HG02973 (cell line): ENCODE data around the gene PTPN18.

Experiments used
- ATAC-seq: cut with Tn5 transposase; IDR thresholded peaks from one replicate; pipeline ENCODE4 v1.9.1; 2021; ENCODE audit warnings: moderate library complexity; ENCODE audit not compliant: unreplicated experiment

The PTPN18 gene

DNA sequence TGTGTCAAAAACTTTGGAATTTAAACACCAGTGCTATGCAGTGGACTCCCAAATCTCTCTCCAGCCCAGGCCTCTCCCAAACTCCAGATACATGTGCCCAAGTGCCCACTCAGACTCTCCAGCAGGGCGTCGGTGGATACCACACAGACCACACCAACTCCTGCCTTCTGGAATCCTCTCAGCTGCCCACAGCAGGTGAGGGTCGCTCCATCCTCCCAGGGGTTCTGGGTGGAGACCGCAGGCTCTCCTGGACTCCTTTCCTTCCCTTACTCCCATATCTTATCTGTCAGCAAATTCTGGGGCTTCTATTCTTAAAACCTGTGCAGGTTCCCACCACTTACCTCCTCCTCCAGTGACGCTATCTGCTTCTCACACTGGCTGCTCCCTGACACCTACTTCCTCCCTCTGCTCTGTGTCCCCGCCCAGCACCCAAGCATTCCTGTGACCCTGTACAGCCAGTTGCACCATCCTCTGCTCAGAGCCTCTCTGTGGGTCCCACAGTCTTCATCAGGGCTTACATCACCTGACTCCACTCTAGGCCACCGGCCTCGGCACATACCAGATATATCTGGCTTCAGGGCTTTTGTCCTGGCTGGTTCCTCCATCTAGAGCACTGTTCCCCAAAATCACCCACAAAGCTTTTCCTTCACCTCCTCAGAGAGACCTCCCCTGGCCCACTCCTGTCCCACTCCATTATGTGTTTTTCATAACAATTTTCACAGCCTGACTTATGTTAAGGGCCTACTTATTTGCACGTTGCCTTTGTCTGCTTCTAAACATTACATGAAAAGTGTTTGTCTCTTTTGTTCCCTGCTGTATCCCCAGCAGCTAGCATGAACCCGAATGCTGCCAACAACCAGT lies 15.7 kb upstream of the PTPN18 start:
- ATAC-seq, result no peak

DNA sequence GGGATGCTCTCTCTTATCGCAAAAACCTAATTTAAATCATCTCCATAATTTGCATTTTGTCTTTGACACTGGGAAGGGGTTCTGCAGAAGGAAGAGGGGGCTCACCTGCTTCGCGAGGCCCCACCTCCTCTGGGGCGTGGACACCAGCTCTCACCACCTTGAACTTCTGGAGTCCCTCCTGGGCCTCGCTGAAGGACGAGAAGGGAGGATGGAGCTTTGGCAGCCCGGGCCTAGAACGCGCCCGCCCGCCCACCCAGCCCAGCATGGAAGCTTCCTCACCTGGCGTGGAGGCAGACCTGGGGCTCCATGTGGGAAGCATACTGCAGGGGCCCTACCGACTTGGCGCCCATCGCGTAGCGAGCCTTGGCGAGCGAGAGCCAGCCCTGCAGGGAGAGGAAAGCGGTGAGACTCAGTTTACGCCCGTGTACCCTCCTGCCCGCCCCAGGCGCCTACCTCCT lies 14.3 kb upstream of the PTPN18 start:
- ATAC-seq, result no peak

DNA sequence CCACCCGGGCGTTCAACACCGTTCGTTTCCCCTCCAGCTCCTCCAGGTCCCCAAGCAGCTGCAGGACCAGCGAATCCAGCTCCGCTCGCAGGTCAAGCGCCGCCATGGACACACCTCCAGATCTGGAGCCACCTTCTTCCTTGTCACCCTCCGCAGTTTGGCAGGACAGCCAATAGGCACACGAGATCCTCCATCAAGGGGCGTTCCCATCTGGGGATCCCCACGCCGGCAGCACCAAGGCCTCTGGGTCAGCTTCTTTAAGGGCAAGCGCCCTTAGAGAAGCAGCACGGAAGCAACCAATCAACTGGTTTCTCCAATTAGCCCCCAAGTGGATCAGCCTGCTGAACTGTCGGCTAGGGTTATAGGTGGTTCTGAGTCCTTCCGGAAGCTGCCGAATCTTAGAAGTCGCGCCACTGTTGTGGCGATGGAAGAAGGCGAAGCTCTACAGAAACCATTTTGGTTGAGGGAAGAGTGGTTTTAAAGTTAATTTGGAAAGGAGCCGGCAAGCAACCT lies 13.8 kb upstream of the PTPN18 start:
- ATAC-seq, result peak; percentile 71

DNA sequence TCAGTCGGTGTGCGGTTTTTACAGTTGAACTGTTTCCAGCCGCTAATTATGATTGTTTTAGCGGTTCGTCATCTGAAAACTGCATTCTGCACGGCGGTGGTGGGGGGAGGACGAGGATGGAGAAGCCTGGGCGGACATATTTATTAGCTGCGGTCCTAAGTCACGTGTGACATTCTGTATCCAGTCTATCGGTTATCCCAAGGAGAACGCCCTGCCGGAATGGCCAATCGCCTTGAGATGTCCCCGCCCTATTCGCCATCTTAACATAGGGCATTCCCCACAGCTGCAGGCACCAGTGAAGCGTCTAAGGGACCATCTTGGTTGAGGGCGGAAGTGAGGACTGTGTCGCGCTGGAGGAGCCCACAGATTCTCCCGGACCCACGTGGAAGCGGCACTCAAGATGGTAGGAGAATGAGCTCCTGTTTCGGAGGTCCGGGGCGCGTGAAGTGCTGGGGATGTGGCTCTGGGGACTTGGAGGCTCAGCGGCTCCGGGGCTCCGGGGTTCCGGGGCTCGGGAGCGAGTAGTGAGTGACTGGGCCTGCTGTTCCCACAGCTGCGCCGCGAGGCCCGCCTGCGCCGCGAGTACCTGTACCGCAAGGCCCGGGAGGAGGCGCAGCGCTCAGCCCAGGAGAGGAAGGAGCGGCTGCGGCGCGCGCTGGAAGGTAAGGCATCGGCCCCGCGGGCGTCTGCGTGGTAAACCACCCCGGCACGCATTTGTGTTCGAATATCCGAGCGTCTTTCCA lies 13.2 kb upstream of the PTPN18 start, which contains the start of gene IMP4:
Gene IMP4 (plus strand): TSS at position 365 of the 743 bp plus-strand sequence. CDS start 36 bp downstream, at position 401.
- peak; percentile 85 for ATAC-seq

DNA sequence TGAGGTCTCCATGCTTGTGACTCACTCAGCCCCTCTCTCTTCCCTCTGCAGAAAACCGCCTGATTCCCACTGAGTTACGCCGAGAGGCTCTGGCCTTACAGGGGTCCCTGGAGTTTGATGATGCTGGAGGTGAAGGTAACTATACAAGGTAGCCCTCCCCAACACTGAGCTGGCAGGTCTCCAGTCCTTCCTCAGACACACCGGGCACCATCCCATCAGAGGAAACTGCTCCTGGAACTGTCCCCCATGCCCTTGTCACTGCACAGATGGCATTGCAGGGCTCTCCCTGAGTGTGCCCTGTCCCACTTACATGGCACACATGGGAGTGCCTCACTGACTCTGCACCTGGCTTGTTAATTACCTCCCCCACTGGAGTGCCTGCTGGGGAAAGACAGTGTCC lies 11.3 kb upstream of the PTPN18 start:
- ATAC-seq, result no peak

DNA sequence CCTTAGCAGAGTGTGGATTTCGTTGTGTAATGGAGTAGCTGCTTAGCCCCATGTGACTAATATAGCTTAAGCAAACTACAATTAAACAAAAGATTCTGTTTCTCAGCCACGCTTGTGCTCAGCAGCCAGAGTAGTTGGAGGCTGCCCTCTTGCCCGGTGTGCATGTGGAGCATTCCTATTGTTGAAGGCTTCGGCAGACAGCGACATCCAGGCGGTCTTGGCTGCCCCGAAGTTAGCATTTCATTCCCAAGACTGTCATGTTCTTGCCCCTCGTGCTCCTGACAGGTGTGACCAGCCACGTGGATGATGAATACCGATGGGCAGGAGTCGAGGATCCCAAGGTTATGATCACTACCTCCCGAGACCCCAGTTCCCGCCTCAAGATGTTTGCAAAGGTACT lies 10.8 kb upstream of the PTPN18 start:
- ATAC-seq, result no peak

DNA sequence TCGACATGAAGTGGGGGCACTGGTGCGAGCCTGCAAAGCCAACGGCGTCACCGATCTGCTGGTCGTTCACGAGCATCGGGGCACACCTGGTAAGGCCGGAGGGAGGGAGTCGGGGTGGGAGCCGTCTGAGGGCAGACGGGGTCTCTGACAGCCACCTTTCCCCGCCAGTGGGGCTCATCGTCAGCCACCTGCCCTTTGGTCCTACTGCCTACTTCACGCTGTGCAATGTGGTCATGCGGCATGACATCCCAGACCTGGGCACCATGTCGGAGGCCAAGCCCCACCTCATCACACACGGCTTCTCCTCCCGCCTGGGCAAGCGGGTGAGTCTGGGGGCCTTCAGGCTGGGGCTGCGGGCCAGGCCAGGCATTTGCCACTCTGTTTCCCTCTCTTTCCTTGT lies 10.2 kb upstream of the PTPN18 start:
- ATAC-seq, result no peak

DNA sequence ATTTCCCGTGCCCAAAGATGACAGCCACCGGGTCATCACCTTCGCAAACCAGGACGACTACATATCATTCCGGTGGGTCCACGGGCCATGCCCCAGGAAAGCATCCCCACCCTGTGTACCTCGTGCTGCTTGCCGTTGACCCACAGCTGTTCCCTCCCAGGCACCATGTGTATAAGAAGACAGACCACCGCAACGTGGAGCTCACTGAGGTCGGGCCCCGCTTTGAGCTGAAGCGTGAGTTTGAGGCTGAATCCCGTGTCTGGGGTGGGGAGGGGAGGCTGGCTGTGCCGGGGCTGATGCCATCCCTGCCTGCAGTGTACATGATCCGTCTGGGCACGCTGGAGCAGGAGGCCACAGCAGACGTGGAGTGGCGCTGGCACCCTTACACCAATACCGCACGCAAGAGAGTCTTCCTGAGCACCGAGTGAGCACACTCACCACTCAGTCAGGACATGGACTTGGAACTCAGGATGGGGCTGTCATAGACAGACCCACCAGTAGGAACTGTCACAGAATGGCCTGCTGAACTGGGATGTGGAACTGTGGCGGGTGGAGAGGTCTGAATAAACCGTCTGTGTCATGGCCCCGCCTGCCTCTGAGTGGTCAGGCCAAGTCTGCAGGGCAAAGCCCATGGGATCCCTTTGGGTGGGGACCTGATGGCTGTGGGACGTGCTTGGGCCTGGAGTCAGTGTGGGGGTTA lies 9.7 kb upstream of the PTPN18 start:
- no peak for ATAC-seq

DNA sequence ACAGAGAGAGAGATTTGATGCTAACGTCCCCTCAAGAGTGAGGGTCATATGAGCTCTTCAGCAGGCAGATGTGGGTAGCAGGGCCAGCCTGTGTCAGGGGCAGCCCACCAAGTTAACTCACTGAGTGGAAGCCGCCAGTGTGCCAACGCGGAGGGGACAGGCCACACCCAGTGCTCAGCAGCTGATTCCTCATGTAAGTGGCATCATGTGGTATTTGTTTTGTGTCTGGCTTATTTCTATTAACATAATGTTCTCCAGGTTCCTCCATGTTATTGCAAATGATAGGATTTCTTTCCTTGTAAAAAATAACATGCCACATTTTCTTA lies 9.2 kb upstream of the PTPN18 start:
- no peak for ATAC-seq

DNA sequence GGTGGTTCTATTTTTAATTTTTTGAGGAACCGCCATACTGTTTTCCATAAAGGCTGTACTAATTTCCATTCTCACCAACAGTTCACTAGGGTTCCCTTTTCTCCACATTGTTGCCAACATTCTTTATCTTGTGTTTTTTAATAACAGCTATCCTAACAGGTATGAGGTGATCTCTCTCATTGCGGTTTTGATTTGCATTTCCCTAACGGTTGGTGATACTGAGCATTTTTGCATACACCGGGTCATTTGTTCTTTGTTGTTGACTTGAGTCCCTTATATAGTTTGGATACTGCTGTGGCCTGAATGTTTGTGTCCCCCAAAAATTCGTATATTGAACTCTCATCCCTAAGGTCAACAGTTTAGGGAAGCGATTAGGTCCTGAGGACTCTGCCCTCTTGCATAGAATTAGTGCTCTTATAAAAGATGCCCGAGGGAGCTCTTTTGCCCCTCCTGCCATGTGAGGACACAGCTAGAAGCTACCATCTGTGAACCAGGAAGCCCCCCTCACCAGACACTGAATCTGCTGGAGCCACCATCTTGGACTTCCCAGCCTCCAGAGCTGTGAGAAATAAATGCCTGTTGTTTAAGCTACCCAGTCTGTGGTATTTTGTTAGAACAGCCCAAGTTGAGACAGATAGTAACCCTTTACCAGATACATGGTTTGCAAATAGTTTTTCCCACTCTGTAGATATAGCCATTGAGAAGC lies 8.5 kb upstream of the PTPN18 start:
- ATAC-seq, result no peak

DNA sequence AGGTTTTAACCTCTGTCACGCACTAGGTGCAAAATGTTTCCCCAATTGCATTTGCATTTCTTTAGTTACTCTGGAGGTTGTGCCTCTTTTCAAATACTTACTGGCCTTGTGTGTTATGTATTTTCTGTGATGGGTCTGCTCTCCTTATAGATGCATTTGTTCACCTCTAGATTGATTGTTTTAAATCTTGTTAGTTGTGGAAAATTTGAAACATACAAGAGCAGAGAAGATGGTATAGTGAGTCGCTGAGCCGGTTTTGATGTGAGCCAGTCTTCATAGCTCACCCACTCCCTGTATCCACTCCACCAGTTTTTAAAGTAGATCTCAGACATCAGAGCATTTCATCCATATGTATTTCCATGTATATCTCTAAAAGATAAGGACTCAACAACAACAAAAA lies 6.7 kb upstream of the PTPN18 start:
- no peak for ATAC-seq

DNA sequence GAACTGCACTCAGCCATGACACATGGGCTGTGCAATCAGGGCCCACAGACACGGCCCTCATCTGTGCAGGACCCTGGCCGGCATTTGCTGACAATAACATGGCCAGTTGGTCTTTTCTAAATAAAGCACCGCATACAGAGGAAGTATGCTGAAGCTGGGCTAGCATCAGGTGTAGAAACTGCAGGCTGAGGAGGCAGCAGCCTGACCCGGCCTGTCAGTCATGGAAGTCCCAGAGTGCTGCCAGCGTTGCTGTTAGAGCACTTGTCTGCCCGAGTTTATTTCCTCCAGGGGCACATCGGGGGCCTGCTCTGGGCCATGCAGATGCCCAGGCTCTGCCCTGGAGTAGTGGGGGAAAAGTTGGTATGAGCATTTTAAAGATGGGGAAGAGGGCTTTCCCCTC lies 4.1 kb upstream of the PTPN18 start:
- no peak for ATAC-seq

DNA sequence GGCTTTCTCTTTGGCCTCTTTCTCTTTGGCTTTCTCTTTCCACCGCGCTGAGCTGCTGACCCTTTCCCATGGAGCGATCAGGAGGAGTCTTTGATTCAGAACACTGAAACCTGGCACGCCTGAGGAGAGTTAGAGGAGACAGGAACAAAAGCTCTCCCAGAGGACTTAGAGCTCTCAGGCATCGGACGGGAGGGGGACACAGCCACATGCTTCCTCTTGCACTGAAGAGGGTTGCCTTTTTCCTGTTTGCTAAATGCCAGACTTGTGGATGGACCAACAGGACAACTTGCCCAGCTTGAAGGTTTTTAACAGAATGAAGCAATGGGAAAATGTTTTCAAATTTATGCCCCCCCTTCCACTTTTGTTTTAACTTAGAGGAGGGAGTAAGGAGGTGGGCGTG lies 3.6 kb upstream of the PTPN18 start:
- no peak for ATAC-seq

DNA sequence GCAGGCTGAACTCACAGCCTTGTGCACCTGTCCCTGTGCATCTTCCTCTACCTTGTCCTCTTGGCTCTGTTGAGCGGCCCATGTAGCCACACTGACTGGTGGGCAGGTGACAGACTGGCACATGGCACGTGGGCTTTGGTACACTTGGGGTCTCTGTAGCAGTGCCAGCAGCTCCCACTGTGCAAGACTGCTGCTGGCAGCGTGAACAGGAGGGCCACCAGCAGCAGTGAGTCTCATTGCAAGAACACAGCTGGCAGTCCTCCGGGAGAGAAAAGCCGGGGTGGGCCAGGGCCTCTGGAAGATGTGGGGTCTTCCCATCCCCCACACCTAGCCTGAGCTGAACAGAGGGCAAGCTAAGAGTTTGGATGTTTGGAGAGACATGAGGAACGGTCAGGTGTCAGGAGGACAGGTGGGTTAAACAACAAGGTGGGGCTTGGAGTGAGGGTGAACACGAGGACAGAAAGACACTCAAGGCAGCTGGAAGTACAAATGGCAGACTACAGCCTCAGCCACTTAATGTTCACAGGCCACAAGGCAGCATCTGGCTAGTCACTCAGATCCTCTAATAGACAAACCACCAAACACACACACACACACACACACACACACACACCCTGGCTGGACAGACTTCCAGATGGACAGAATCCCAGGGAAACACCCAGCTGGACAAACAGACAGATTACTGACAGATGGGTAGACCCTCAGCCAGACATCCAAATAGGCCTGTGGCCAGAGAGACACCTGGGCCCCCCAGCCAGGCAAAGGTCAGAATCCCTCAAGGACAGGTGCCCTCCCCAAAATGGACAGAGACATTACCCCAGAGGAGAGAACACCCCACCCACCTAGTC lies 2.3 kb upstream of the PTPN18 start:
- no peak for ATAC-seq

DNA sequence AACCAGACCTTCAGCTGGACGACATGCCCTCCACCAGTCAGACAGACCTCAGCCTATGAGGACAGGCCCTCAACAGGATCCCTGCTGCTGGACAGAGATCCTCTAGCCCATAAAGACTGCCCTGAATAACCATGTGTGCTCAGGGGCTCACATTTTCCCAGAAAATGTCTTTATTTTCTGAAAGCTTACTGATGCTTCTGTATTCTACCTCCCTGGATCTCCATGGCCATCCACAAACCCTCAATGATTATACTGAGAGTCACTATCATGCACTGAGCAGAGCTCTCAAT lies 1.8 kb upstream of the PTPN18 start:
- no peak for ATAC-seq

DNA sequence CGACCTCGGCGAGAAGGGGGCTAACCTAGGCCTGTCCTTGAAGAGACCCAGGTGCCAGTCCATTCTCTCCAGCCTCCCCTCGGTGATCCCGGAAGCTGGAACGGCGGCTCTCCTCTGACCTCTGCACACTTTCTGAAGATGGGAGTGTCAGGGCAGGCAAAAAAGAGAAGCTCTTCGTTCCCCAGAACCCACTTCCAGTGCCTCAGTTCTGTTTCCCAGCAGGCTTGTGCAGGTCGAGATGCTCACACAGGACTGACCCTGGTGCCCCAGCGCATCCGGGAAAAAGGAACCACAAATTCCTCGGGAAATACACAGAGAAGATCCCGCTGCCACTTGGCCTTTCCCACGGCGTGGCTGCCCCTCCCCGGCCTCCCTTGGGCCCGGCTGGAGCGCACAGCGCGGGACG lies 681 bp upstream of the PTPN18 start:
- ATAC-seq, result peak; percentile 14

DNA sequence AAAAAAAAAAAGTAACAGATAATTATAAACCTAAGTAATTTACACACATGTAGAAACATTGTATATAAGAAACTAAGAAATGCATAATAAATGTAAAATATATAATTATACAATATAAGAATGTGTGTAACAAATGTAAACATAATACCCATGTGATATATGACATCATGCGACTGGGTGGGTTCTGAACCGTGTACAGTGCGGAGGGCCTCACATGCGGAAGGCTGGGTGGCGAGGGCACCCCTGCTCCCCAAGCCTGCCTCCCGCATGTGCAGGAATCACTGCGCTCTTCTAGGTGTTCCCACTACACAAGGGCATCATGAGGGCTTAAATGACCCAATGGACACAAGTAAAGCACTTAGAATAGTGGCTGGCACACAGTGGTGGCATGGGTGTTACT lies 2.0 kb downstream of the PTPN18 start:
- no peak for ATAC-seq

DNA sequence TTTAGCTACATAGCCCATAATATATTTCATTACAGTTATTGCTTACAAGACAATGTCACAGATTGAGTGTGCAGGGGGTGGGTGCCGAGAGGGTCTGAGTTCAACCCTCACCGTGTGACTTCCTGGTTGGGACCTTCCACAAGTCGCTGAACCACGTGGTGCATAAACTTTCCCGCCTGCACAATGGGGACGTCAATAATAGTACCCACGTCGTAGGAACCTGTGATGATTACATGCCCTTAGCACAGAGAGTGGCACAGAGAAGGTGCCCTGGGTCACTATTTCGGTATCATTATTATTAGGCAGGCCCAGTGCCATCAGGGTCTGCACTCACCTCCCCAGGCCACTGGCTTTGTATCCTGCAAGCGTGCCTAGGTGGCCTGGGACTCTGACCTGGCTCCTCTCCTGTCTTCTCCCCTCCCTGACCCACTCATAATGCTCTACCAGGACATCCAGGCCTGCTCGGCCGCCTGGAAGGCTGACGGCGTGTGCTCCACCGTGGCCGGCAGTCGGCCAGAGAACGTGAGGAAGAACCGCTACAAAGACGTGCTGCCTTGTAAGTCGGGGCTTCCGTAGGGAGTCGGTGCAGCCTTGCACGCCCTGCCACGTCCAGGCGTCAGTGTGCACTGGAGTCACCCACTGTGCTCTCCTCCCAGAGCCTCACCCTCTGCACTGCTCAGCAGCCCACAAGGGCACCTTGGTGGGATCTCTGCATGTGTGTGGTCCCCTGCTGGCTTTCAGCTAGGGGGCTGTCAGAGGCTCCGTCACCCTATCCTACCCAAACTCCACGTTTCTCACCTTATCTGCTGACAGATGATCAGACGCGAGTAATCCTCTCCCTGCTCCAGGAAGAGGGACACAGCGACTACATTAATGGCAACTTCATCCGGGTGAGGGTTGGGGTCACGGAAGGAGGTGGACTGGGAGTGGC lies 2.8 kb downstream of the PTPN18 start:
- ATAC-seq, result no peak

DNA sequence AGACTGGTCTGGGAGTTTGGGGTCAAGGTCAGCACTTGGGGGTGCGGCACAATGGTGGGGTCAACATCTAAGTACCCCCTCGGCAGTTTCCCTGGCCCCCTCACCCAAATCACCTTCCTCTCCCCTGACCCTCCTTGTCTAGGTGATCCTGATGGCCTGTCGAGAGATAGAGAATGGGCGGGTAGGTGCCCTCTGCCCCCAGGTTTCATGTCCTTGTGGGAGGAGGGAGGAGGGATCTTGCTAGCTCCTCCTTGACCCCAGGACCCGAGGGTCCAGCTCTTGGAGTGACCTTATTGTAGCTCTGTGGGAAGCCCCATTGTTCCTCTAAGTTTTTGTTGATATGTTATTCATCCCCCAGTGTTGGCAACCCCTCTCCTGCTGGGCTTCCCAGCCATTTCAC lies 3.6 kb downstream of the PTPN18 start:
- ATAC-seq, result no peak
